K562 (cell line): Measurements from ENCODE around the gene DOCK8. TPM values are rescaled to one million over a fixed set of nuclear protein-coding genes. Genes with fewer than 3 reads are reported as not detected.
A peak's percentile ranks its signal among the peaks of the same experiment; 100 is the strongest.

ENCODE experiments used
- ARID4B ChIP-seq: sonication (generic); formaldehyde crosslinking; IDR thresholded peaks from 2 replicates; pipeline ENCODE4 v1.8.0; 2022; ENCODE audit warnings: mild to moderate bottlenecking, missing genetic modification reagents
- ATF1 ChIP-seq, 2 experiments: fragments of 450-650 bp in 1 of 2; IDR thresholded peaks; 2 replicates each; pipeline ENCODE4 v1.6.1; 2016; ENCODE audit warnings: missing compliant biosample characterization in 1 of 2, missing genetic modification characterization in 1 of 2
- CCNT2 ChIP-seq: IDR thresholded peaks from 2 replicates; pipeline ENCODE4 v1.6.1; 2011; ENCODE audit warnings: borderline replicate concordance, low read depth, mild to moderate bottlenecking, moderate library complexity, mixed read lengths, low read length; ENCODE audit not compliant: insufficient read length; ENCODE audit errors: extremely low read depth
- CTBP1 ChIP-seq: fragments of 450-650 bp; IDR thresholded peaks from 2 replicates; pipeline ENCODE4 v1.6.1; 2016; ENCODE audit warnings: borderline replicate concordance
- CXXC5 ChIP-seq: fragments of 250-450 bp; sonication (Bioruptor Pico); IDR thresholded peaks from 2 replicates; pipeline ENCODE4 v1.8.0; 2022; ENCODE audit warnings: inconsistent platforms, mild to moderate bottlenecking, moderate library complexity
- DACH1 ChIP-seq: fragments of 450-650 bp; IDR thresholded peaks from 2 replicates; pipeline ENCODE4 v1.6.1; 2018; ENCODE audit not compliant: partially characterized antibody
- EP300 ChIP-seq: IDR thresholded peaks from 2 replicates; pipeline ENCODE4 v1.6.1; 2012; ENCODE audit warnings: low read length, improper control_type of control experiment
- FOXK2 ChIP-seq, 2 experiments: fragments of 450-650 bp; IDR thresholded peaks in 1 of 2; conservative IDR thresholded peaks in 1 of 2; 2 replicates each; pipeline ENCODE4 v1.6.1; 2016; ENCODE audit warnings: low read depth in 2 of 2, mild to moderate bottlenecking in 1 of 2
- ILK ChIP-seq: fragments of 450-650 bp; IDR thresholded peaks from 2 replicates; pipeline ENCODE4 v1.6.1; 2016; ENCODE audit warnings: missing genetic modification characterization, low read depth, mild to moderate bottlenecking, missing compliant biosample characterization, moderate library complexity, borderline replicate concordance
- MTA1 ChIP-seq: fragments of 450-650 bp; IDR thresholded peaks from 2 replicates; pipeline ENCODE4 v1.6.1; 2017; ENCODE audit warnings: borderline replicate concordance
- PPARD ChIP-seq: fragments of 250-450 bp; sonication (Bioruptor Pico); IDR thresholded peaks from 2 replicates; pipeline ENCODE4 v1.8.0; 2022; ENCODE audit warnings: inconsistent platforms, mild to moderate bottlenecking, moderate library complexity
- TCF3 ChIP-seq: sonication (generic); formaldehyde crosslinking; IDR thresholded peaks from 2 replicates; pipeline ENCODE4 v1.4.0; 2020; ENCODE audit warnings: mild to moderate bottlenecking, missing genetic modification reagents
- TEAD4 ChIP-seq, 2 experiments: sonication (generic) in 1 of 2; formaldehyde crosslinking in 1 of 2; IDR thresholded peaks; 2 replicates each; pipeline versions ENCODE4 v1.6.1 to v1.8.0; 2012 to 2022; ENCODE audit warnings: borderline replicate concordance in 1 of 2, inconsistent platforms in 1 of 2, low read length in 1 of 2, mild to moderate bottlenecking in 1 of 2, missing genetic modification reagents in 1 of 2
- XRCC5 ChIP-seq: fragments of 200-400 bp; formaldehyde crosslinking; IDR thresholded peaks from 2 replicates; pipeline ENCODE4 v1.6.1; 2017; ENCODE audit warnings: low read depth, mild to moderate bottlenecking, low read length
- ZNF239 ChIP-seq: fragments of 250-450 bp; sonication (Bioruptor Pico); IDR thresholded peaks from 2 replicates; pipeline ENCODE4 v1.4.0; 2020; ENCODE audit warnings: mild to moderate bottlenecking
- ZNF277 ChIP-seq: fragments of 250-450 bp; sonication (Bioruptor Pico); IDR thresholded peaks from 2 replicates; pipeline ENCODE4 v1.8.0; 2022; ENCODE audit warnings: inconsistent platforms, mild to moderate bottlenecking, moderate library complexity, borderline replicate concordance
- ZNF408 ChIP-seq: fragments of 250-450 bp; sonication (Bioruptor Pico); IDR thresholded peaks from 2 replicates; pipeline ENCODE4 v1.4.0; 2020; ENCODE audit warnings: low read depth, mild to moderate bottlenecking, moderate library complexity
- ZZZ3 ChIP-seq: fragments of 450-650 bp; IDR thresholded peaks from 2 replicates; pipeline ENCODE4 v1.6.1; 2016; ENCODE audit warnings: antibody characterized with exemption, mild to moderate bottlenecking, moderate library complexity
- polyA plus RNA-seq, 8 experiments: library from polyadenylated mRNA; depleted of rRNA in 4 of 8; stranded (reverse) in 5 of 8; unstranded in 3 of 8; fragments of >200 nt; fragmentation: Nextera tagmentation in 2 of 8; fragmentation: Illumina TruSeq in 1 of 8; extraction: Ambion mirVana in 2 of 8; extraction: Trizol in 1 of 8; gene quantifications; 2 replicates each; pipeline versions ENCODE4 v1.2.1 to v1.2.3, GENCODE V29; 2011 to 2014; ENCODE audit warnings: inconsistent platforms in 1 of 8, missing spikeins in 1 of 8
- total RNA-seq, 7 experiments: library from RNA; depleted of rRNA in 6 of 7; stranded (reverse); fragments of >200 nt in 6 of 7; fragmentation: Illumina TruSeq in 2 of 7; extraction: Trizol in 2 of 7; gene quantifications; 2 replicates each; pipeline versions ENCODE4 v1.2.1 to v1.2.3, GENCODE V29; 2011 to 2021; ENCODE audit warnings: low replicate concordance in 1 of 7

The DOCK8 gene
- total and polyA plus RNA-seq, 9 of the 15 experiments (the other 6 are each of a cell fraction or from before 2014, with no cell fraction given): 14.4 to 53.8 (median 25.1) TPM

- TF ChIP-seq ILK (tag): no peak
- peak; percentile 24; the same call in 1 of the 2 replicates for TF ChIP-seq CXXC5 (CRISPR knock-in tag)
- TF ChIP-seq ZNF239 (CRISPR knock-in tag): no peak
- TF ChIP-seq CTBP1: no peak
- TF ChIP-seq ZNF277: no peak
- no peak for TF ChIP-seq XRCC5
- no peak for TF ChIP-seq ZNF408 (CRISPR knock-in tag)
- no peak for TF ChIP-seq ARID4B (CRISPR knock-in tag)
- no peak for TF ChIP-seq ATF1 (CRISPR knock-in tag; IDR thresholded peaks at IDR 0.05)
- no peak for TF ChIP-seq ATF1 (tag; IDR thresholded peaks at IDR 0.05)
- no peak for TF ChIP-seq MTA1
- no peak for TF ChIP-seq FOXK2 (conservative IDR thresholded peaks at IDR 0.05 in 1 of 2, IDR thresholded peaks at IDR 0.05 in 1 of 2; ENCODE audit: low read depth in 2 of 2)
- TF ChIP-seq EP300: no peak
- peak; percentile 11; the same call in 1 of the 2 replicates for TF ChIP-seq TEAD4 (IDR thresholded peaks at IDR 0.05; ENCODE audit: low read length)
- no peak for TF ChIP-seq TEAD4 (CRISPR knock-in tag; IDR thresholded peaks at IDR 0.05; ENCODE audit: borderline replicate concordance)
- TF ChIP-seq TCF3: peak; percentile 53; the same call in 1 of the 2 replicates
- TF ChIP-seq CCNT2: no peak
- TF ChIP-seq PPARD (CRISPR knock-in tag): no peak
- no peak for TF ChIP-seq ZZZ3
- TF ChIP-seq DACH1: no peak
These were observed 98.1 kb downstream of the DOCK8 start (continued) for GRCh38 chr9:312596-313320.
